ENCODE data around the gene SRSF2. TPM values are rescaled to one million over a fixed set of nuclear protein-coding genes. Genes with fewer than 3 reads are reported as not detected.

SRSF2 gene
- total RNA-seq: 229 to 239 TPM (median 231 TPM) in 3 replicates

- Mint-ChIP-seq H3K36me3 (peaks cover 34% of the 10 kb centered on the region), H3K27ac (peak within 1 kb of the TSS; percentile 99), H3K27me3 (ENCODE audit: low read depth) (no peaks in the 10 kb centered on the region), H3K9me3 (no peaks in the 10 kb centered on the region), H3K4me3 (peak within 1 kb of the TSS; percentile 98), H3K4me1 (peaks cover 49% of the 10 kb centered on the region)
- DNase-seq (ENCODE audit: low spot score in 2 of 2, unreplicated experiment in 2 of 2): peak; percentile 97 to 99
- no peak for TF ChIP-seq CTCF (IDR thresholded peaks at IDR 0.05; ENCODE audit: unreplicated experiment)
Observed at GRCh38 chr17:76737082-76737675, at the start of gene SRSF2. TSS of gene SRSF2 (minus strand) at chr17:76737331. CDS start at chr17:76737160, 171 bp downstream.

- Mint-ChIP-seq H3K9me3 (no peaks in the 10 kb centered on the region), H3K4me3 (no peak overlapping the region), H3K36me3 (peaks cover 9% of the 10 kb centered on the region), H3K27me3 (ENCODE audit: low read depth) (no peaks in the 10 kb centered on the region), H3K27ac (no peak overlapping the region), H3K4me1 (peaks cover 7% of the 10 kb centered on the region)
- TF ChIP-seq CTCF (IDR thresholded peaks at IDR 0.05; ENCODE audit: unreplicated experiment): no peak
- DNase-seq (ENCODE audit: low spot score in 2 of 2, unreplicated experiment in 2 of 2): no peak
Observed at GRCh38 chr17:76784926-76785325, 47.8 kb upstream of the SRSF2 start.

GRCh38 chr17:76783146-76783545, 46.0 kb upstream of the SRSF2 start:
- Mint-ChIP-seq H3K27me3 (ENCODE audit: low read depth) (no peaks in the 10 kb centered on the region), H3K4me3 (no peak overlapping the region), H3K4me1 (no peaks in the 10 kb centered on the region), H3K36me3 (peaks cover 16% of the 10 kb centered on the region), H3K9me3 (no peaks in the 10 kb centered on the region), H3K27ac (no peak overlapping the region)
- no peak for TF ChIP-seq CTCF (IDR thresholded peaks at IDR 0.05; ENCODE audit: unreplicated experiment)
- no peak for DNase-seq (ENCODE audit: low spot score in 2 of 2, unreplicated experiment in 2 of 2)

GRCh38 chr17:76781056-76781982, 44.2 kb upstream of the SRSF2 start:
- no peaks in the 10 kb centered on the region for H3K4me1 Mint-ChIP-seq
- H3K27me3 Mint-ChIP-seq (ENCODE audit: low read depth): no peaks in the 10 kb centered on the region
- TF ChIP-seq CTCF (IDR thresholded peaks at IDR 0.05; ENCODE audit: unreplicated experiment): no peak
- no peak for DNase-seq (ENCODE audit: low spot score in 2 of 2, unreplicated experiment in 2 of 2)
- H3K27ac Mint-ChIP-seq: no peak overlapping the region
- no peaks in the 10 kb centered on the region for H3K9me3 Mint-ChIP-seq
- peaks cover 21% of the 10 kb centered on the region for H3K36me3 Mint-ChIP-seq
- no peak overlapping the region for H3K4me3 Mint-ChIP-seq

- Mint-ChIP-seq H3K27me3 (ENCODE audit: low read depth) (no peaks in the 10 kb centered on the region), H3K36me3 (peaks cover 45% of the 10 kb centered on the region), H3K4me3 (no peak overlapping the region), H3K27ac (peak overlapping the region; percentile 75), H3K4me1 (peaks cover 10% of the 10 kb centered on the region), H3K9me3 (no peaks in the 10 kb centered on the region)
- TF ChIP-seq CTCF (IDR thresholded peaks at IDR 0.05; ENCODE audit: unreplicated experiment): no peak
- DNase-seq (ENCODE audit: low spot score in 2 of 2, unreplicated experiment in 2 of 2): no peak
Observed at GRCh38 chr17:76775021-76775600, 38.0 kb upstream of the SRSF2 start.
